ENCODE measurements around the gene RAB28.

Gene RAB28

DNA sequence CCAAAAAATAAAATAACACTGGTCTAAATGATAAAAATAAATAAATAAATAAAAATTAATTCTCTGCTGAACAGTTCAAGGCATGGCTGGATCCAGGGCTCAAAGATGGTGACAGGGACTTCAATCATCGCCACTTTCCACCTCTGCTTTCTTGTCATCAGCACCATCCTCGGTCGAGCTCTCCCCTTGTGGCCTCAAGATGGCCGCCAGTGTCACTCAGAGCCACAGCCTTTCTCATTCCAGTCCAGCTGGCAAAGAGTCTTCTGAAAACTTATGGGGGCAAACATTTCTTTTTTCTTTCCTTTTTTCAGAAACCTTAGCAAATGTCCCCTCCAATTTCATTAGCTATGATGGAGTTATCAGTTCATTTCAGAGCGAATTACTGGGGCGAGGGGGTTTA, 119.5 kb downstream of the RAB28 start:
- TF ChIP-seq, protein P1, sequence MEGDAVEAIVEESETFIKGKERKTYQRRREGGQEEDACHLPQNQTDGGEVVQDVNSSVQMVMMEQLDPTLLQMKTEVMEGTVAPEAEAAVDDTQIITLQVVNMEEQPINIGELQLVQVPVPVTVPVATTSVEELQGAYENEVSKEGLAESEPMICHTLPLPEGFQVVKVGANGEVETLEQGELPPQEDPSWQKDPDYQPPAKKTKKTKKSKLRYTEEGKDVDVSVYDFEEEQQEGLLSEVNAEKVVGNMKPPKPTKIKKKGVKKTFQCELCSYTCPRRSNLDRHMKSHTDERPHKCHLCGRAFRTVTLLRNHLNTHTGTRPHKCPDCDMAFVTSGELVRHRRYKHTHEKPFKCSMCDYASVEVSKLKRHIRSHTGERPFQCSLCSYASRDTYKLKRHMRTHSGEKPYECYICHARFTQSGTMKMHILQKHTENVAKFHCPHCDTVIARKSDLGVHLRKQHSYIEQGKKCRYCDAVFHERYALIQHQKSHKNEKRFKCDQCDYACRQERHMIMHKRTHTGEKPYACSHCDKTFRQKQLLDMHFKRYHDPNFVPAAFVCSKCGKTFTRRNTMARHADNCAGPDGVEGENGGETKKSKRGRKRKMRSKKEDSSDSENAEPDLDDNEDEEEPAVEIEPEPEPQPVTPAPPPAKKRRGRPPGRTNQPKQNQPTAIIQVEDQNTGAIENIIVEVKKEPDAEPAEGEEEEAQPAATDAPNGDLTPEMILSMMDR (IDR thresholded peaks at IDR 0.05; ENCODE audit: low read depth, low read length, missing control alignments), result no peak
- no peak for DNase-seq (ENCODE audit: extremely low read depth, low read depth)
- H3K4me3 ChIP-seq (replicated peaks; ENCODE audit: low read depth, low read length), result no peak overlapping the region

DNA sequence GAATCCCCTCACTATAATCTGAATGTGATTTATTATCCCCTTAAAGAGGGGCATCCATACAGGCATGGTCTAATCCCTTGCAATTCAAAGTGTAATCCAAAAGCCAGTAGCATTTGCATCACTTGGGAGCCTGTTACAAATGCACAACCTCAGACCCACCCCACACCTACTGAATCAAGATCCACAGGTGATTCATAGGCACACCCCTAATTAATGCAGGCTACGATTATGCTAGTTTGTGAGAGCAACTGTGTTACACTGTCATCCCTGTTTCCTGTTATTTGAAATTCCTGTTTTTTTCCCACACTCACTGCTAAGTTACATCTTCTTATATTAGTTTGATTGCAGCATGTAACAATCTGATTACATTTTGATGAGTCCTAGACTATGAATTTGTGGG, 120.0 kb downstream of the RAB28 start:
- H3K4me3 ChIP-seq (replicated peaks; ENCODE audit: low read depth, low read length), result no peak overlapping the region
- TF ChIP-seq, protein P1 (IDR thresholded peaks at IDR 0.05; ENCODE audit: low read depth, low read length, missing control alignments), result no peak
- no peak for DNase-seq (ENCODE audit: extremely low read depth, low read depth)

DNA sequence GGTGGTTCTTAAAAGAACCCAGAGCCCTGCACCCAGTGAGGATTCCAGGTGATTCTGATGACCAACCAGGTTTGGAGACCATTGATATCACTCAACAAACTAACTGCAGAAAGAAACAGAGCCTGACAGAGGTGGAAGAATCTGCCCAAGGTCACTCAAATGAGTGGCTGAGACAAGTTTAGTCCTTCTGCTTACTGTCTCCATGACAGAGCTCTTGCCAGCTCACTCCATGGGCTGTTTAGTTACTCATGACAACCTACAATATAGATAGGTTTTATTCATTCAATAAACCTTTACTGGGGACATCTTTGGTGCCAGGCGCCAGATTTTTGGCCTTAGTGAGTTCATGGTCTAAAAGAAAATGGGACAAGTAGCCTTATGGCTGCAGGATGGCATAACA, 124.3 kb downstream of the RAB28 start:
- TF ChIP-seq, protein P1 (IDR thresholded peaks at IDR 0.05; ENCODE audit: low read depth, low read length, missing control alignments), result no peak
- DNase-seq (ENCODE audit: extremely low read depth, low read depth), result no peak
- H3K4me3 ChIP-seq (replicated peaks; ENCODE audit: low read depth, low read length), result no peak overlapping the region

DNA sequence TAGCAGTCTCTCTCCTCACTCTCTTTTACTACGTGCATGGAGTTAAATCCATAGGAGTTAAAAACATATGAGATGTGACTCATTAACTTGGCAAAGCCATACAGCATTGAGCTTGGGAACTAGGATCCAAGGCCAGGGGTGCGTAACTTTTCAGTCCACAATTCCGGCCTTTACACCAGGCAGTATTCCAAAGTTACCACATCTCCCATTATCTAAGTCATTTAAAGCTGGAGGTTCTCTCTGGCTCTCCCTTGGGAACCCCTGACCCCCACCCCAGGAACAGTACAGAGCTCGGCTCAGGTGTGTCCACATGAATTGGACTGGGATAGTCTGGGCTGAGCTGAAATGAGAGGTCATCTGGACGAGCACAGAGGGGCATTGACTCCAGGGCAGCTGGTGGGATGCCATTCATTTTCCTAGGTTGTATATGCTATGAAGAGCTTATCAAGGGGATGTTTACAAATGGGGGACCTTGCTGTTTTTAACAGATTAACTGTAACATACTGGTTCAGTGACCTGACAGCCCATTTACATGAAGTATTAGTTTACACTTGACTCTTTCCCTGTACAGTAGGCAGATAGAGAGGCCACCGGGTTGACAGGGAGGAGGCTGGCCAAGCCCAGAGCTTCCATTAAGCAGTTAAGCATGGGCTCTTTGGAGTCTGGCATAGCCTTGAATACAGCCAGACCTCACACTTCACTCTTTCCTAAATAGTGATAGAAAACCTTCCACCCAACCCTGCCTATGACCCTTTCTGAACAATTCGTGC, 128.8 kb downstream of the RAB28 start:
- H3K4me3 ChIP-seq (replicated peaks; ENCODE audit: low read depth, low read length), result no peak overlapping the region
- TF ChIP-seq, protein P1 (IDR thresholded peaks at IDR 0.05; ENCODE audit: low read depth, low read length, missing control alignments), result no peak
- DNase-seq (ENCODE audit: extremely low read depth, low read depth), result no peak

DNA sequence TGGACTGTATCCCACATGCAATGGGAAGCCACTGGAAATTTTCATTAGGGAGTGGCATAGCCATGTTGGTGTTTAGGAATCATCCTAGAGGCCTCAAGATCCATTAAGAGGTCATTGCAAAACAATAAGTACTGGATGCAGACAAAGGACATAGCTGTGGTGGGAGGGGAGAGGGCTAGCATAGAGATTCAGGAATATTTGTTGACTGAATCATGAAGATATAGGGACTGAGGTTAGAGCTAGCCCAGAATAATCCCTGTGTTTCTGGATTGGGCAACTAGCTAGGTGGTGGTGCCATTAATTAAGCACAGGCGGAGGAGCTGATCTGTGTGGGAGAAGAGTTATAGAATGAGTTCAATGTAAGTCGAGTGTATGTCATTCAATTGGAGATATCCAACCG, 135.0 kb downstream of the RAB28 start:
- TF ChIP-seq, protein P1 (IDR thresholded peaks at IDR 0.05; ENCODE audit: low read depth, low read length, missing control alignments), result no peak
- no peak for DNase-seq (ENCODE audit: extremely low read depth, low read depth)
- H3K4me3 ChIP-seq (replicated peaks; ENCODE audit: low read depth, low read length), result no peak overlapping the region

DNA sequence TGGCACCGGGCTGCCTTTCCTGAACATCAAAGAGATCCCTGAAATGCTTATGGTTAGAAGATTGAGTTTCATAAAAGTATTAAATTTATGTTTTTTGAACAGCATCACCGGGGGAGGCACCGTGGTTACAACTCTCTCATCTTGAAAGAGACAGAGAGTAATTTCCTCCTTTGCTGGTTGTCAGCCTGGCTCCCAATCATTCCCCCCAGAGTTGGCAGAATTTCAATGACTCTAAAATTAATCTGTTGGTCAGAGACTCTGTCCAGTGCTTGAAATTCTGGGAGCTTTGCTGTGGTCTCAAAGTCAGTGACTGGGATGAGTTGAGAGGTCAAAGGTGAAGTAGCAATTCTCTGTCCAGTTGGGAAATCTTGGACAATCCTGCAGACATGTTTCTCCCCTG, 135.9 kb downstream of the RAB28 start:
- H3K4me3 ChIP-seq (replicated peaks; ENCODE audit: low read depth, low read length), result no peak overlapping the region
- no peak for DNase-seq (ENCODE audit: extremely low read depth, low read depth)
- TF ChIP-seq, protein P1 (IDR thresholded peaks at IDR 0.05; ENCODE audit: low read depth, low read length, missing control alignments), result no peak
